HTERT RPE-1 (cell line): Measurements from ENCODE around the gene C17orf75.
"Not testable (repeated sequence)": the region's sequence is repeated elsewhere in the genome, so short reads cannot be mapped to it uniquely, and the experiment has no call there.

Source experiments
- in situ Hi-C: fragments of 300-500 bp; cut with MboI; formaldehyde crosslinking; loops from 4 replicates; pipeline ENCODE4 v1.14.3; 2020; ENCODE audit warnings: low sequenced_read_pairs

C17orf75 gene

GRCh38 chr17:32348483-32348800 is 6.5 kb upstream of the C17orf75 start:
- in situ Hi-C loops, result no loop called here

- in situ Hi-C loops, result no loop called here
Observed at GRCh38 chr17:32345951-32346600, 4.1 kb upstream of the C17orf75 start.

GRCh38 chr17:32342603-32343325 is 791 bp upstream of the C17orf75 start:
- in situ Hi-C loops, result no loop called here

GRCh38 chr17:32341141-32341856 is 674 bp downstream of the C17orf75 start:
- in situ Hi-C loops, result no loop called here

GRCh38 chr17:32335687-32336086 is 6.3 kb downstream of the C17orf75 start:
- in situ Hi-C loops, result no loop called here

- in situ Hi-C loops, result no loop called here
Observed at GRCh38 chr17:32335046-32335445, 6.9 kb downstream of the C17orf75 start.

- in situ Hi-C loops, result no loop called here
Observed at GRCh38 chr17:32333187-32333586, 8.8 kb downstream of the C17orf75 start.

GRCh38 chr17:32331243-32332040 is 10.5 kb downstream of the C17orf75 start:
- in situ Hi-C loops, result no loop called here

GRCh38 chr17:32330147-32330546 is 11.8 kb downstream of the C17orf75 start:
- in situ Hi-C loops, result no loop called here

- in situ Hi-C loops, result no loop called here
Observed at GRCh38 chr17:32327911-32328310, 14.1 kb downstream of the C17orf75 start.

- in situ Hi-C loops, result no loop called here
Observed at GRCh38 chr17:32323811-32324491, 18.0 kb downstream of the C17orf75 start.

GRCh38 chr17:32323046-32323445 is 18.9 kb downstream of the C17orf75 start:
- in situ Hi-C loops, result no loop called here

GRCh38 chr17:32320847-32321246 is 21.1 kb downstream of the C17orf75 start:
- in situ Hi-C loops, result no loop called here

GRCh38 chr17:32320080-32320479 is 21.9 kb downstream of the C17orf75 start:
- in situ Hi-C loops, result not testable (repeated sequence)

- in situ Hi-C loops, result no loop called here
Observed at GRCh38 chr17:32319548-32319905, 22.4 kb downstream of the C17orf75 start.

GRCh38 chr17:32318071-32318470 is 23.9 kb downstream of the C17orf75 start:
- in situ Hi-C loops, result no loop called here

- in situ Hi-C loops, result no loop called here
Observed at GRCh38 chr17:32317353-32317752, 24.6 kb downstream of the C17orf75 start.

GRCh38 chr17:32316653-32317052 is 25.3 kb downstream of the C17orf75 start:
- in situ Hi-C loops, result not testable (repeated sequence)

- in situ Hi-C loops, result no loop called here
Observed at GRCh38 chr17:32315171-32315570, 26.8 kb downstream of the C17orf75 start.

GRCh38 chr17:32314636-32315035 is 27.3 kb downstream of the C17orf75 start:
- in situ Hi-C loops, result no loop called here

- in situ Hi-C loops, result no loop called here
Observed at GRCh38 chr17:32311028-32311536, 30.9 kb downstream of the C17orf75 start.
